DMS153 (cell line): ENCODE measurements around the gene SLN.

ENCODE experiments used
- DNase-seq: peaks from one replicate; lab custom pipeline; 2025; lab: John Stamatoyannopoulos, UW

Gene SLN

DNA sequence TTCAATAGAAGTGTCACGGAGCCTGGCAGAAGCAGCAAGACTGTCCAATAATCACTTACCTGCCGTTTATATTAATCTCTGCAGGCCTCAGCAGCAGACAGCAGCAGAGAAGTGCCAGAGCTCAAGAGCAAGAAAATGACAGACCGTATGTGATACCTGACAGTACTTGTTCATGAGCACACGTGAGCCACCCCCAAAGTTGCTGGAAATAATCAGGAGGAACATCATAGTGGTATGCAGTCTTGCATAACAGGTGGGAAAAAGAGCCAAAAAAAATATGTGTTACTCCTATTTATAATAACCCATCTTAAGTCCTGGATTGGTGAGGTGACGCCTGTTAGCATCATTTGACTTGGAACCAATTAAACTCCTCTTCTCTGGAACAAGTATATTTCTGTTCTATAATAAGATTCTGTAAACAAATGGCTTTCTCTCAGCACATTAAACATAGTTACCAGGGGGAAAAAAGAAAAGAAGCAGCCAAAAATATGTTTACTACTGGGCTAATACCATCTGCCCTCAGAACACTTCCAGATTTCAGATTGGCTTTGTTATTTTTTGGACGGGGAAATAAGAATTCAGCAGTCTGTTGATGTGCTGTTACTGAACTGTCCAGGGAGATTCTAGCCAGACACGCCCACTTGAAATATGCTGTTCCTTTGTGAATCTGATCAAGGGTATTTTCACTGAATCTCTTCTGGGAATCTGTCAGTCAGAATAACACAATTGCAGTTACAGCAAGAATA is 7.9 kb upstream of the SLN start:
- no peak for DNase-seq

DNA sequence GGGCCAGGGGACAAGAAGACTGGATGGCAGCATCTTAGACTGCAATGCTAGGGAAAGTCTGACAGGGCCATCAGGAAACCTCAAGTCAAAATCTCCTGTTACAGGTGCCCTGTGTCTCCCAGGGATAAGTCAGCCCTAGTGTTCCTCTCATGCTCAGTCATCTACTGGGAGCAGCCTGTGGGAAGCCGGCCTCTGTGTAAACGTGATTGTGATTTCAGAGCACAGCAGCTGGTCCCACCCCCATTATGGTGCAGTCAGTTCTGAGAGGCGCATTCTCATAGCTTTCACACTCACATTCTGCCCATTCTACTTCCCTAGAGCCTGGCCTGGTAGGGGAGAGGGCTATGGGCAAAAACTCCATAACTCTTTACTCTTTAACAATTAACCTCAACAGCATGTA is 7.2 kb upstream of the SLN start:
- no peak for DNase-seq

- DNase-seq: no peak
Measured at GRCh38 chr11:107716884-107717532, 5.2 kb upstream of the SLN start.

GRCh38 chr11:107713009-107713408 is 1.2 kb upstream of the SLN start:
- DNase-seq: no peak

DNA sequence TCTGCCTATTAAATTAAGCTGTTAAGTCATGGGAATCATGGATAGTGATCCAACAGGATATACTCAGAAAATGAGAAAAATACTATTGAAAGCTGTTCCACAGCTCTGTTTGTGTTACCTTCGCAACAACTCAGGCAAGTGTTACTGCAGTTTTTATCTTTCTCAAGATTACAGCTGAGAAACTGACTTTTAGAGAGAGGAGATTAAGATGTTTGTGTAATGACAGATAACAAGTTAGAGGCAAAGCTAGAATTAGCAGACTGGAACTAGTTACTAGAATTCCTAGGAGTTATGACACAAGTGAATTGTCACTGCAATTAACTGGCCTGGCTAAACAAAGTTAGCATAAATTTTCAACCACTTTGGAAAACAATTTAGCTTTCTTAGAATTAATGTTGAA is 1.6 kb downstream of the SLN start:
- no peak for DNase-seq

DNA sequence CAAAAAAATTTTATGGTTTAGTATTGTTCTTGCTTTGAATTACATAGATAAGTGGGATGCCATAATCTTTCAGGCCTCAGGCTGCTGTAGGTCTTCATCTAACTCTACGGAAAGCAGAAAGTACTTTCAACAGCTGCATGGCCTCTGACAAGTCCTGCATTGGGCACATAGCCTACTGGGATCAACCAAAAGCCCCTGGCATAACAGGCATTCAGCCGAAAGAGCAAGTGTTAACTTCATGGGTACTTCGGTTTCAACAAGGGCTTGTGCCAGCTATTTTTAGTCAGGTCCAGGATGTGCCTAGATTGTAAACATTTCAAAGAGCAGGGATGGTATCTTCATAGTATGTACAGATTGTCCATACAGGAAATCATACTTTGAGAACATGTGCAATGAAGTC is 3.1 kb downstream of the SLN start:
- no peak for DNase-seq

DNA sequence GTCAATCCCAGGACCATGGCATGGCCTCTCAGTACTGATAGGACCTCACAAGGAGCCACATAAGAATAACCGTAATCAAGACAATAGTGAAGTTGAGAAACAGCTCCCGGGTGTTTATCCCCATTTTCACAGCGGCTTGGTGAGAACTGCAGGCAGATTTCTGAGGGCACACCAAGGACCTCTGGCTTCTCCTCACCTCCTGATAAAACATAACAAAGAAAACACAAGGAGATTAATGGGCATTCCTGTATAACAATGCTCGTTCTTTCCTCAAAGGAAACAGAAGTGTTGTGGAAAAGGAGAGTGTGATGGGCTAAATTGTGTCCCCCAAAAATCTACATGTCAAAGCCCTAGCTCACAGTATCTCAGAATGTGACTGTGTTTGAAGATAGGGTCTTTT is 4.0 kb downstream of the SLN start:
- no peak for DNase-seq

GRCh38 chr11:107707215-107707671 is 4.6 kb downstream of the SLN start:
- DNase-seq: no peak

GRCh38 chr11:107706531-107706930 is 5.3 kb downstream of the SLN start:
- DNase-seq: no peak

GRCh38 chr11:107705027-107705426 is 6.8 kb downstream of the SLN start:
- no peak for DNase-seq

DNA sequence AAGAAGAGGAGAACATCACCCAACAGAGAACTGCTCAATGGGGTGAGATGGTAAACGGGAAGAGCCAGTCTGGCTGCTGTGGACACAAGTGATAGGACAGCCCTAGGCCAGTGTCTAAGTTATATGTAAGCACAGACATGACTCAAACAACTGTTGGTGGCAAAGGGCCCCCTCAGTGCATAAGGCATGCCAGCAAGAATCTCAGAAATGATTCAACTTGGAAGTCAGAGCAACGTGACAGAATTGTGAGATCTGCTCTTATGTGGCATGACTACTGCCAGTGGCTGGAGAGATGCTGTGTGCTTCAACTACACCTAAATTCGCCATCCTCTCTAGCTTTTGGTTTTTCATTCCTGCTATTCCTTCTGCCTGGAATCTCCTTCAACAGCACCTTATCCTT is 7.4 kb downstream of the SLN start:
- no peak for DNase-seq

GRCh38 chr11:107702723-107703122 is 9.1 kb downstream of the SLN start:
- no peak for DNase-seq

DNA sequence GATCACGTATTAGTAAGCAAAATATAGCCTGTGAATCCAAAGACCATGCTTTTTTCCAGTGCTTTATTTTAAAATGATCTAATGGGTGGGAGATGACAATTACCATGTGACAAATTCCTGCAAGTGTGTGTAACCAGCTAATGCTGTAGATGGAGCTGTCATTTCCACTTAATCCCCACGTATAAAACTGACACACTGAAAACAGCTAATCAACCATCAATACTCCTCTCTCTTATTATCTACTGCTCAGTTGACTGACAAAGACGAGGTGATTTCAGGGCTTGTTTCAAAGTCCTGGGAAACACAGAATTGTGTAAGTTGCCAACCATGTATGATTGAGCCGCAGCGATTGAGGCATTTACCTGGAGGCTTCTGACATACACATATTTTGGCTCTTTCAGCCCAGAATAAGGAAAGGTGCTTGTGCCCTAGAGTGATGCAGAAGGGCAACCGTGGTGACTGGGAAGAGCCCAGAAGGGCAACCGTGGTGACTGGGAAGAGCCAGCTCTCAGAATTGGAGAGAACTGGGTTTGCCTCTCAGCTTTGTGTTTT is 9.7 kb downstream of the SLN start:
- DNase-seq: no peak

DNA sequence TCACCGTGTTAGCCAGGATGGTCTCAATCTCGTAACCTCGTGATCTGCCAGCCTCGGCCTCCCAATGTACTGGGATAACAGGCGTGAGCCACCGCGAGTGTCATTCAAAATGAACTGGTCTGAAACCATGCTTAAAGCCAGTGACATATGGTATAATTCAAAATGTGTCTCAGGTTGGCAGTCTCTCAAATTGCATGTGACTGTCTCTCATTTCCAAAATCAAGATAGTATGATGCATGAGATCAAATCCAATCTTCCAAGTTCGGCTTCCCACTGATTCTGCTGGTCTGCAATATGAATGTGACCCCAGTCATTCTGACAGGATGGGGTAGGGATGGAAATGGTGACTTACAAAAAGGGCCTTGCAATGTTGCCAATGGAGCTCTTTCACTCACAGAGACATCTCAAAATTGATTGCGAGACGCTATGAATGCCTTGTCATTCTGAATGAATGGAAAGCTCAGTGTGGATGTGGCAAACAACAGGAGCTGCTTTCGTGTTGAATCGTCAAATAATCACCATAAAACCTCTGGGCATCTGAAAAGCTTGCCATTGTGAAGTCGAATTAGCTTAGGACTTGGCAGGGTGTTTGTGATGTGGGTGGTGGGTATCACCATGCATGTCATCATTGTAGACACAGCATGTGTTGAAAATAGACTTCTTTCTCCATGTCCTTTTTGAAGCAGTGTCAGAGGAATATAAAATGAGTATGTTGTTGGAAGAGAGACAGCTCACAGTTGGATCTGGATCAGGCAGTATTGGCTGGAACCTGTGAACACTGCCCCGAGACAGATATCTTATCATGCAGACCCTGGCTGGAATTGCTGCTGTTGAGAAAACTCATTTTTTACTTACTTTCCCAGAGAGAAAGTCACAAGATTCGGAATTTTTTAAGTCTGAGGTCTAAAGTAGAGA is 12.2 kb downstream of the SLN start:
- no peak for DNase-seq

- no peak for DNase-seq
Measured at GRCh38 chr11:107697291-107697690, 14.6 kb downstream of the SLN start.

DNA sequence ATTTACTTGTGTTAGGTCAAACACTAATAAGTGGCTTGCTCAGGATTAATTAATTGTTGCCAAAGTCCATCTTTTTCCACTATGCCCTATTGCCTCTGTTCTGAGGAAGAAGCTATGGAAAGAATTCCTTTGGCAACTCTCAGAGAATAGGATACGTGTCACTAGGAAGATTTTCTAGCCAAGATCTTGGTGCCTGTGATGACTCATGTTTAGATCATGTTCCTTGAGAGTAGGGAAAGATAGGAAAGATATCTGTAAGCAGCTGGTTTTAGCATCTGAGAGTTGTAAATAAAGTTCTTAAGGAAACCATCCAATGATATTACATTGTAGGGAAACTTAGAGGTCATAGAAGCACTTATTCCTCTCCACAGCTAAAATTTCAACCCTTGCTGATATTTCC is 15.7 kb downstream of the SLN start:
- no peak for DNase-seq

DNA sequence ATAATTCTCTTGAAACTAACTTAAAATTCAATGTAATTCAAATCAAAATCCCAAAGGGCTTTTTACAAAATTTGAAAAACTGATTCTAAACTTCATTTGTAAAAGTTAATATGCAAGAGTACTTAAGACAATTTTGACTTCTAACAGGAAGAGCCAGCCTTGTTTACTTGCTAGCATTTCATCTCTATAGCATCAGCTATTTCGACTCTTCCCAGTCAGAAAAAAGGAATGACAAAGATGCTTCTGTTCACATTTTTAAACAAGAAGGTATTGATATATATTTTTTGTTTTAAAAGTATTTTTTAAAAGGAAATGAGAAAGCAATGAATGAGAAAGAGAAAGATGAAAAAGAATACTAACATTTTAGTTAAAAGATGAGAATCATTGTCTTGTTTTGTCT is 16.4 kb downstream of the SLN start:
- DNase-seq: no peak

- no peak for DNase-seq
Measured at GRCh38 chr11:107691000-107691750, 20.7 kb downstream of the SLN start.

DNA sequence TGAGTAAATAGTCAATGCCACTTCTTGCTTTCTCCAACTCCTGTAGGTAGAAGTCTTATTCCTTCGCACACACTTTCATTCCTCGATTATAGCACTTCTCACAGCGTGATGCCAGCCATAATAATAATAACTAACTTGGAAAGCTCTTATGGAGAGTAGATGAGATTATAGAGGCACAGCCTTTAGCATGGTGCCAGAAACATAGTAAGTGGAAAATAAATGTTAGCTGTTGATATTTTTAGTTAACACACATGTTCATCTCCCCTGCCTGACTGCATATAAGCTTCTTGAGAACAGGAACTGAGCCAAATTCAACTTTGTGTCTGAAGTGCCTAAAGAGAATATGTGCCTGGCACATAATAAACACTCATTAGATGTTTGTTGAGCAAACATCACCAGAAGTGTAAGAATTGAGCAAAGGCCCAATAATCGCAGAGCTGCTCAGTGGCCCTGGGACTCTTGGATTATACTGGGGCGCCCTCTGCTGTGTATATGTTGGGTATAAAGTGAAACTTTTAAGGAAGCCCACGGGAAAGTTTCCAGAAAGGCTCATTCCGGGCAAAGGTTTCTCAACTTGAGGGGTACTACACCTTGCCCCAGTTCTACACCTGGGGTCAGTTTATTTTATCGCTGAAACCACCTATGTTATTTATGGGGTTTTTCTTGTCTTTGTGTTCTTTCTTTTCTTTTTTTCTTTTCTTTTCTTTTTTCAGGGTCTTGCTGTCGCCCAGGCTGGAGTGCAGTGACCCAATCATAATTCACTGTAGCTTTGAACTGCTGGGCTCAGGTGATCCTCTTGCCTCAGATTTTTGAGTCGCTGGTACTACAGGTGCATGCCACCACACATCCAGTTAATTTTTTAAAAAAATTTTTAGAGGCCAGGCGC is 22.3 kb downstream of the SLN start:
- peak; percentile 7 for DNase-seq

GRCh38 chr11:107688322-107688918 is 23.4 kb downstream of the SLN start:
- DNase-seq: no peak
